Stimulated activated CD8-positive, alpha-beta memory T cell treated with anti-CD3 and anti-CD28 coated beads, Interleukin-7, amount 100 ng/mL, for 1 hour (primary cell): Measurements from ENCODE around the gene ZEB2.

Experiments
- DNase-seq, 2 donors: peaks; one replicate each; pipeline ENCODE4 v3.0.0-alpha.2; 2020; ENCODE audit warnings: low read depth in 2 of 2

The ZEB2 gene

GRCh38 chr2:144495227-144496091 is 24.5 kb downstream of the ZEB2 start:
- DNase-seq, result no peak

- no peak for DNase-seq
These were observed 26.7 kb downstream of the ZEB2 start for GRCh38 chr2:144493027-144493809.

- DNase-seq, result no peak
These were observed 29.1 kb downstream of the ZEB2 start for GRCh38 chr2:144490857-144491256.

- no peak for DNase-seq
These were observed 29.9 kb downstream of the ZEB2 start for GRCh38 chr2:144490017-144490416.

- DNase-seq, result no peak
These were observed 30.5 kb downstream of the ZEB2 start for GRCh38 chr2:144489315-144489916.

GRCh38 chr2:144484201-144484948 is 35.5 kb downstream of the ZEB2 start:
- no peak for DNase-seq

- DNase-seq, result no peak
These were observed 38.3 kb downstream of the ZEB2 start for GRCh38 chr2:144481666-144482065.

GRCh38 chr2:144481109-144481508 is 38.8 kb downstream of the ZEB2 start:
- no peak for DNase-seq

GRCh38 chr2:144480285-144480684 is 39.6 kb downstream of the ZEB2 start:
- no peak for DNase-seq

GRCh38 chr2:144479659-144480058 is 40.3 kb downstream of the ZEB2 start:
- no peak for DNase-seq

GRCh38 chr2:144479138-144479537 is 40.8 kb downstream of the ZEB2 start:
- no peak for DNase-seq

GRCh38 chr2:144477957-144478311 is 42.0 kb downstream of the ZEB2 start:
- DNase-seq, result no peak

- DNase-seq, result no peak
These were observed 42.5 kb downstream of the ZEB2 start for GRCh38 chr2:144477281-144477956.

GRCh38 chr2:144476682-144477081 is 43.2 kb downstream of the ZEB2 start:
- no peak for DNase-seq

- no peak for DNase-seq
These were observed 44.2 kb downstream of the ZEB2 start for GRCh38 chr2:144475569-144476275.

- DNase-seq, result no peak
These were observed 44.9 kb downstream of the ZEB2 start for GRCh38 chr2:144475044-144475443.

- DNase-seq, result no peak
These were observed 45.9 kb downstream of the ZEB2 start for GRCh38 chr2:144474017-144474416.

- no peak for DNase-seq
These were observed 47.0 kb downstream of the ZEB2 start for GRCh38 chr2:144472911-144473310.

- DNase-seq, result no peak
These were observed 47.9 kb downstream of the ZEB2 start for GRCh38 chr2:144472046-144472412.

GRCh38 chr2:144471305-144472045 is 48.4 kb downstream of the ZEB2 start:
- DNase-seq, result no peak
